ENCODE results near the gene MTF1.

Gene MTF1

DNA sequence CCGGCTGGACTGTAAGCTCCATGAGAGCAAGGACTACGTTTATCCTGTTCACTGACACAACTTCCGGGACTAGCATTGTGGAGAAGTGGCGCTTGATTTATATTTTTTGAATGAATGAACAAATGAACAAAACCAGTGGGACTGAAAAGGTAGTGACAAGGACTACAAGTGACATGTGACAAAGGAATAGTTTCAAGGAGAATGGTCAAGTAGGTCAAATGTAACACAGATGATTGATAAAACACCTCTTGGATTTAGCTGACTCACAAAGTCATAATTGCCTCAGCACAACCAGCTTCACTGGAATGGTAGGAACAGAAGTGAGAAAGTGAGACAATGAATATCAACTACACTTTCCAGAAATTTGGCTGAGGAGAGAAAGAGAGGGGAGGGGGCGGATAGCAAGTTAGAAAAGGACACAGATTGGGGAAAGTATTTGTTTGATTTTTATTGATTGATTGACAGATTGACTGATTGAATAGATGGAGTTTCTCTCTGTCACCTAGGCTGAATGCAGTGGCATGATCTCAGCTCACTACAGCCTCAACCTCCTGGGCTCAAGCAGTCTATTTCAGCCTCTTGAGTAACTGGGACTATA is 14.2 kb downstream of the MTF1 start:
- DNase-seq (ENCODE audit: low read depth), result peak; percentile 23
- H3K4me3 ChIP-seq (ENCODE audit: low read length), result no peak overlapping the region
- TF ChIP-seq, protein P1, sequence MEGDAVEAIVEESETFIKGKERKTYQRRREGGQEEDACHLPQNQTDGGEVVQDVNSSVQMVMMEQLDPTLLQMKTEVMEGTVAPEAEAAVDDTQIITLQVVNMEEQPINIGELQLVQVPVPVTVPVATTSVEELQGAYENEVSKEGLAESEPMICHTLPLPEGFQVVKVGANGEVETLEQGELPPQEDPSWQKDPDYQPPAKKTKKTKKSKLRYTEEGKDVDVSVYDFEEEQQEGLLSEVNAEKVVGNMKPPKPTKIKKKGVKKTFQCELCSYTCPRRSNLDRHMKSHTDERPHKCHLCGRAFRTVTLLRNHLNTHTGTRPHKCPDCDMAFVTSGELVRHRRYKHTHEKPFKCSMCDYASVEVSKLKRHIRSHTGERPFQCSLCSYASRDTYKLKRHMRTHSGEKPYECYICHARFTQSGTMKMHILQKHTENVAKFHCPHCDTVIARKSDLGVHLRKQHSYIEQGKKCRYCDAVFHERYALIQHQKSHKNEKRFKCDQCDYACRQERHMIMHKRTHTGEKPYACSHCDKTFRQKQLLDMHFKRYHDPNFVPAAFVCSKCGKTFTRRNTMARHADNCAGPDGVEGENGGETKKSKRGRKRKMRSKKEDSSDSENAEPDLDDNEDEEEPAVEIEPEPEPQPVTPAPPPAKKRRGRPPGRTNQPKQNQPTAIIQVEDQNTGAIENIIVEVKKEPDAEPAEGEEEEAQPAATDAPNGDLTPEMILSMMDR (IDR thresholded peaks at IDR 0.05; ENCODE audit: insufficient read depth, low read depth, low read length, missing control alignments), result no peak

DNA sequence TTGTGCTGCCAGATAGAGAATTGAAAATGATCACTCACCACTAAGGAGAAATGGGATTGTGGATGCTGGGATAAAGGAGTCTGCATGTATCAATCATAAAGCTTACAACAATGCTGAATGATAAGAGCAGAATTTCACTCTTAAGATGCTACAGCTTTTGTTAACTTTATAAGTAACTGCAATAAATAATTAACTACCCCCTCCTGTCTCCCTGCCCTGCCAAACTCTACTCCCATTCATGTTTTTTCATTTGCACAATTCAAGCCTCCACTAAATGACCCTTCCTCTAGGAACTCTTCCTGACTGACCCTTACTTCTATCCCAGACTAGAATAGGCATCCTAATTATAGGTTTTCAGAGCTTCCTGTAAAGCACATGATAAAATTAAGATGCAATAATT is 14.9 kb downstream of the MTF1 start:
- TF ChIP-seq, protein P1 (IDR thresholded peaks at IDR 0.05; ENCODE audit: insufficient read depth, low read depth, low read length, missing control alignments), result no peak
- no peak for DNase-seq (ENCODE audit: low read depth)
- H3K4me3 ChIP-seq (ENCODE audit: low read length), result no peak overlapping the region

- H3K4me3 ChIP-seq (ENCODE audit: low read length), result no peak overlapping the region
- TF ChIP-seq, protein P1 (IDR thresholded peaks at IDR 0.05; ENCODE audit: insufficient read depth, low read depth, low read length, missing control alignments), result no peak
- DNase-seq (ENCODE audit: low read depth), result no peak
These were observed 17.7 kb downstream of the MTF1 start for GRCh38 chr1:37841652-37842051.

- TF ChIP-seq, protein P1 (IDR thresholded peaks at IDR 0.05; ENCODE audit: insufficient read depth, low read depth, low read length, missing control alignments), result no peak
- DNase-seq (ENCODE audit: low read depth), result no peak
- H3K4me3 ChIP-seq (ENCODE audit: low read length), result no peak overlapping the region
These were observed 18.7 kb downstream of the MTF1 start for GRCh38 chr1:37840711-37841110.

DNA sequence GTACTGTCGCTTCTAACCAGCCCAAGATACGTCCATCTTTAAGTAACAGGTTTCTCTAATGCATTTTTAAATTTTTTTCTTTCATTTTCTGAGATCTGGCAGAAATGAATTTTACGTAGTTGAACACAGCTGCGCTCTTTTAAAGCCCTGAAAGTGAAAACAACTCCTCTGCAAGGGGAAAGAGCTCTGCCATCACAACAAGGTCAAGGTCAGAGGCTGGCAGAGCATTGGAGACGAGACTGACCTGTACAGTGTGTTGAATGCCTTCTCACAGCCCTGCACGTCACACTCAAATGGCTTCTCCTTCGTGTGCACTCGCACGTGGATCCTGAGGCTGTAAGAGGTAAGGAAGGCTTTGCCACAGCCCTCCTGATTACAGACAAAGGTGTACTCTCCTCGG is 19.7 kb downstream of the MTF1 start:
- TF ChIP-seq, protein P1 (IDR thresholded peaks at IDR 0.05; ENCODE audit: insufficient read depth, low read depth, low read length, missing control alignments), result no peak
- DNase-seq (ENCODE audit: low read depth), result no peak
- no peak overlapping the region for H3K4me3 ChIP-seq (ENCODE audit: low read length)

DNA sequence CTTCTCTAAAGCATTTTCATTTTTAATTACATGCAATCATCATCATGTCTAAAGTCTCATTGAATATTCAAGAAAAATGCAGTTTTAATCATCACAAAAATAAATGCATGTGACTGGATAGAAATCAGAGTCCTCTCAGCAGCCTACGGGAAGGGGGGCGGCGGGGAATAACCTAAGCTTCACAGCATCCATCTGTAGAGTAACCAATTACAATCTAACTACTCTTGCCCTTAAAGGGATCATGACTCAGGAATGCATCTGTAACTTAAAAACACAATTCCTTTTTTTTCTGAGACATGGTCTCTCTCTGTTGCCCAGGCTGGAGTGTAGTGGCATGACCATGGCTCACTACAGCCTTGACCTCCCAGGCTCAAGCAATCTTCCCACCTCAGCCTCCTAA is 22.6 kb downstream of the MTF1 start:
- TF ChIP-seq, protein P1 (IDR thresholded peaks at IDR 0.05; ENCODE audit: insufficient read depth, low read depth, low read length, missing control alignments), result no peak
- no peak for DNase-seq (ENCODE audit: low read depth)
- no peak overlapping the region for H3K4me3 ChIP-seq (ENCODE audit: low read length)

DNA sequence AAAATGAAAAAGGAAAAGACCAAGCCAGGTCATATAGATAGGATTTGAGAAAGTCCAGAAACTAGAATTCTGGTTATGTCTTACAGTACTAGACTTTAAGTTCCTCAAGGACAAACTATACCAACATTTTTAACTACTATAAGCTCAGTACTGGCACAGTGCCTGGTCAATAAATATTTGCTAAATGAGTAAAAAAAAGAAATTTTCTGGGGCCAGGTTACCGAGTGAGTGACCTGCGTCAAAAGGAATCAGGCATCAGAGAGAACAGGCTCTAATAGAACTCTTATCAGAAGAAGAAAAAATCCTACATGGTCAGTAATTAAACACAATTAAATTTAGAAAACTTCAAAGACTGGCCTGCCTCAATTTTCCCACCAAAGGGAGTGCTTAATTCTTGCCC is 27.6 kb downstream of the MTF1 start:
- TF ChIP-seq, protein P1 (IDR thresholded peaks at IDR 0.05; ENCODE audit: insufficient read depth, low read depth, low read length, missing control alignments), result no peak
- DNase-seq (ENCODE audit: low read depth), result no peak
- H3K4me3 ChIP-seq (ENCODE audit: low read length), result no peak overlapping the region

All from epithelial cell of esophagus (primary cell).